Measurements from ENCODE around the gene STK4. TPM values are rescaled to one million over a fixed set of nuclear protein-coding genes. Genes with fewer than 3 reads are reported as not detected.

Gene STK4
- total and polyA plus RNA-seq, 2 of the 8 experiments (the other 6 are each of a cell fraction or from before 2014, with no cell fraction given), result 12.0 to 34.3 TPM

DNA sequence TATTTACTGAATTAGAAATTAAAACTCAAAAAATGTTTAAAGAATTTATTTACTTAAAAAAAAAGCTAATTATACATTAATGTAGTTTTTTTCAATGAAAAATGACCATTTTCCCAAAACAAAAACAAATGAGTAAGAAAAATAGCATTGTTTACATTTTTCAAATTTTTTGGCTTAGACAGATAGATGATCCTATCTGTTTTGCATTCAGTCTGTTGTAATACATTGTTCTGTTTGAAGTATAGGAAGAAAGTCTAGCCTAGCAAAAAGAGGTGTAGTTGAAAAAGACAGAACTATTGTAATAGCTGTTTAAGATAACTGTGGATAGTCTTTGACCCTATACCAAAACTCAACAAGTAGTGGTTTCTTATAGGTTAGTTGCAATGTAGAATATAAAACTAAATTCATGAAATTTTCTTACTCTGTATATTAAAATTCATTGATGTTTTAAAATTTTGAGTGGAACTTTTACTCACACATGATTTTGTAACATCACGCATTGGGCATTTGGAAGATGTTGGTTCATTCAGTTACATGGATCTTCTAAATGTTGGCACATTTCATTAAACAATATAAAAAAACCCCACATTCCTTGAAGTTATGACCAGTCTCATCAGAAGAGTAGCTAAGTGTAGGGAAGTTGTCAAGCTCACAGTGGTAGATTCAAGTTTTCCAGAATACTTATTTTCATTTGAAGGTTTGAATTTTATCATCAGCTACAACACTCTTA lies 72.6 kb downstream of the STK4 start (continued):
- TF ChIP-seq, protein P1, sequence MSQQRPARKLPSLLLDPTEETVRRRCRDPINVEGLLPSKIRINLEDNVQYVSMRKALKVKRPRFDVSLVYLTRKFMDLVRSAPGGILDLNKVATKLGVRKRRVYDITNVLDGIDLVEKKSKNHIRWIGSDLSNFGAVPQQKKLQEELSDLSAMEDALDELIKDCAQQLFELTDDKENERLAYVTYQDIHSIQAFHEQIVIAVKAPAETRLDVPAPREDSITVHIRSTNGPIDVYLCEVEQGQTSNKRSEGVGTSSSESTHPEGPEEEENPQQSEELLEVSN (IDR thresholded peaks at IDR 0.05), result no peak
- TF ChIP-seq EP300 (IDR thresholded peaks at IDR 0.05; ENCODE audit: borderline replicate concordance in 1 of 2, low read depth in 2 of 2, low read length in 2 of 2), result no peak

Data from H1 (cell line).